Small intestine (tissue), 7 donors: ENCODE measurements around the gene FAM13A. TPM values are rescaled to one million over a fixed set of nuclear protein-coding genes. Genes with fewer than 3 reads are reported as not detected.
"Not testable (repeated sequence)": the region's sequence is repeated elsewhere in the genome, so short reads cannot be mapped to it uniquely, and the experiment has no call there.

Source experiments
- DNase-seq, 2 donors: peaks; one replicate each; pipeline versions ENCODE4 v3.0.0 to v3.0.0-alpha.2; 2013
- FAIRE-seq: peaks from 2 replicates; lab custom pipeline; 2012; peaks lifted over from hg19 to GRCh38; lab: Jason Lieb, UNC
- H3K27ac ChIP-seq, 3 donors: one replicate each; pipeline ENCODE4 v1.5.1; 2013; ENCODE audit warnings: low read length in 2 of 3, mild to moderate bottlenecking in 2 of 3, control low read depth in 1 of 3, inconsistent platforms in 1 of 3, low read depth in 1 of 3, moderate library complexity in 1 of 3
- H3K27me3 ChIP-seq, 3 donors: one replicate each; pipeline ENCODE4 v1.6.1; 2013; ENCODE audit warnings: low read length in 3 of 3, inconsistent platforms in 1 of 3; ENCODE audit not compliant: control insufficient read depth in 3 of 3, insufficient read depth in 3 of 3
- H3K36me3 ChIP-seq, 3 donors: one replicate each; pipeline ENCODE4 v1.6.1; 2013; ENCODE audit warnings: low read length in 3 of 3, inconsistent platforms in 1 of 3, low read depth in 1 of 3, mild to moderate bottlenecking in 1 of 3, moderate library complexity in 1 of 3; ENCODE audit not compliant: control insufficient read depth in 3 of 3, insufficient read depth in 2 of 3
- H3K4me1 ChIP-seq, 3 donors: one replicate each; pipeline ENCODE4 v1.6.1; 2013; ENCODE audit warnings: low read length in 2 of 3, inconsistent platforms in 1 of 3, low read depth in 1 of 3, mild to moderate bottlenecking in 1 of 3, moderate library complexity in 1 of 3; ENCODE audit not compliant: control insufficient read depth in 3 of 3, insufficient read depth in 2 of 3
- H3K4me3 ChIP-seq, 3 donors: one replicate each; pipeline ENCODE4 v1.5.1; 2013; ENCODE audit warnings: low read length in 3 of 3, control low read depth in 1 of 3, inconsistent platforms in 1 of 3, low read depth in 1 of 3, mild to moderate bottlenecking in 1 of 3, moderate library complexity in 1 of 3
- H3K9me3 ChIP-seq, 2 donors: one replicate each; pipeline ENCODE4 v1.6.1; 2013; ENCODE audit warnings: low read depth in 1 of 2, low read length in 1 of 2; ENCODE audit not compliant: control insufficient read depth in 2 of 2, insufficient read depth in 1 of 2
- WGBS, 3 donors: extraction: QIAGEN DNeasy Blood & Tissue Kit; methylation state at CpG; one replicate each; pipeline ENCODE4 v1.1.7; 2013; 5-methylcytosine and 5-hydroxymethylcytosine counted together
- polyA plus RNA-seq, 4 donors: library from polyadenylated mRNA; stranded (reverse) in 3 of 4; unstranded in 1 of 4; fragments of 200-250 nt in 3 of 4; fragments of 120-200 nt in 1 of 4; gene quantifications; one replicate each; pipeline versions ENCODE4 v1.2.1 to v1.2.3, GENCODE V29; 2013
- donor health status: healthy with polysubstance abuse.
- donor health status: control.
- donor health status: control.
- donor health status: Bipolar disorder and iron deficiency.
- donor health status: healthy.

The FAM13A gene
- polyA plus RNA-seq, 4 donors: 11.2 to 81.0 (median 58.4) TPM

- FAIRE-seq, H3K27me3 ChIP-seq, DNase-seq, H3K9me3 ChIP-seq, H3K27ac ChIP-seq, H3K36me3 ChIP-seq, H3K4me3 ChIP-seq: not testable (repeated sequence)
- peaks cover 0 to 10% (median 0%) of the 10 kb centered on the region in 3 donors for H3K4me1 ChIP-seq
Observed at GRCh38 chr4:88913181-88913580, 143.8 kb downstream of the FAM13A start.

- Histone ChIP-seq H3K36me3 (no peaks in the 10 kb centered on the region), H3K4me3 (no peak overlapping the region), H3K4me1 (peaks cover 0 to 17% (median 0%) of the 10 kb centered on the region in 3 donors), H3K27ac (no peak overlapping the region), H3K27me3 (no peaks in the 10 kb centered on the region), H3K9me3 (no peaks in the 10 kb centered on the region)
- FAIRE-seq: no peak
- 83 to 89% (median 86%) methylated on average over 5 of the region's 5 CpGs for WGBS, 3 donors
- DNase-seq: no peak
Observed at GRCh38 chr4:88911246-88912212, 145.5 kb downstream of the FAM13A start.

- FAIRE-seq (no peak), DNase-seq (peak; percentile 18 to 32)
- Histone ChIP-seq H3K27ac (no peak overlapping the region), H3K36me3 (peaks cover 0 to 4% (median 0%) of the 10 kb centered on the region in 3 donors), H3K27me3 (no peaks in the 10 kb centered on the region), H3K4me1 (peaks cover 0 to 17% (median 0%) of the 10 kb centered on the region in 3 donors), H3K4me3 (no peak overlapping the region), H3K9me3 (no peaks in the 10 kb centered on the region)
- 76 to 95% (median 90%) methylated on average over 2 of the region's 2 CpGs for WGBS, 3 donors
Observed at GRCh38 chr4:88910101-88910500, 146.9 kb downstream of the FAM13A start.

GRCh38 chr4:88908521-88908920, 148.5 kb downstream of the FAM13A start:
- 28 to 51% (median 39%) methylated on average over 3 of the region's 3 CpGs for WGBS, 3 donors
- no peak for FAIRE-seq
- peak; percentile 3 to 24 for DNase-seq

GRCh38 chr4:88908003-88908402, 149.0 kb downstream of the FAM13A start:
- Histone ChIP-seq H3K27me3 (no peaks in the 10 kb centered on the region), H3K4me3 (no peak overlapping the region), H3K27ac (no peak overlapping the region), H3K9me3 (no peaks in the 10 kb centered on the region), H3K4me1 (peaks cover 0 to 17% (median 0%) of the 10 kb centered on the region in 3 donors), H3K36me3 (peaks cover 0 to 6% (median 0%) of the 10 kb centered on the region in 3 donors)
- 93 to 96% (median 95%) methylated on average over 1 of the region's 1 CpG for WGBS, 3 donors
- DNase-seq (no peak), FAIRE-seq (no peak)

More at GRCh38 chr4:88908521-88908920, 148.5 kb downstream of the FAM13A start:
- Histone ChIP-seq H3K4me3 (no peak overlapping the region), H3K27ac (no peak overlapping the region), H3K9me3 (no peaks in the 10 kb centered on the region), H3K4me1 (peaks cover 0 to 17% (median 0%) of the 10 kb centered on the region in 3 donors), H3K36me3 (peaks cover 0 to 6% (median 0%) of the 10 kb centered on the region in 3 donors), H3K27me3 (no peaks in the 10 kb centered on the region)

- no peak for FAIRE-seq
- Histone ChIP-seq H3K27me3 (no peaks in the 10 kb centered on the region), H3K4me1 (peaks cover 0 to 17% (median 0%) of the 10 kb centered on the region in 3 donors), H3K9me3 (no peaks in the 10 kb centered on the region), H3K27ac (no peak overlapping the region), H3K4me3 (no peak overlapping the region), H3K36me3 (peaks cover 0 to 6% (median 0%) of the 10 kb centered on the region in 3 donors)
- WGBS, 3 donors: 79 to 91% (median 84%) methylated on average over 5 of the region's 5 CpGs
- DNase-seq: no peak
Observed at GRCh38 chr4:88907478-88907877, 149.5 kb downstream of the FAM13A start.

- not testable (repeated sequence) for DNase-seq, H3K4me3 ChIP-seq, FAIRE-seq, H3K27me3 ChIP-seq, H3K4me1 ChIP-seq, H3K9me3 ChIP-seq, H3K36me3 ChIP-seq, H3K27ac ChIP-seq
- 81 to 91% (median 91%) methylated on average over 3 of the region's 3 CpGs for WGBS, 3 donors
Observed at GRCh38 chr4:88904240-88904639, 152.7 kb downstream of the FAM13A start.

- DNase-seq: no peak
- FAIRE-seq: no peak
- WGBS, 3 donors: 78 to 92% (median 92%) methylated on average over 2 of the region's 2 CpGs
Observed at GRCh38 chr4:88900432-88900831, 156.6 kb downstream of the FAM13A start.

More at GRCh38 chr4:88900432-88900831, 156.6 kb downstream of the FAM13A start:
- H3K9me3 ChIP-seq: peaks cover 0 to 4% of the 10 kb centered on the region in 2 donors
- no peaks in the 10 kb centered on the region for H3K27me3 ChIP-seq
- H3K27ac ChIP-seq: no peak overlapping the region
- no peaks in the 10 kb centered on the region for H3K4me1 ChIP-seq
- peaks cover 0 to 2% (median 0%) of the 10 kb centered on the region in 3 donors for H3K36me3 ChIP-seq
- H3K4me3 ChIP-seq: no peak overlapping the region
